Measurements from ENCODE around the gene ZNF382.

The ZNF382 gene

GRCh38 chr19:36679455-36679854, 74.3 kb downstream of the ZNF382 start:
- DNase-seq (ENCODE audit: low spot score), result no peak

Measured in D341Med (cell line).